DOHH2 (cell line): Measurements from ENCODE around the gene PHB1.
"Not testable (repeated sequence)": the region's sequence is repeated elsewhere in the genome, so short reads cannot be mapped to it uniquely, and the experiment has no call there.

Experiments
- H3F3A ChIP-seq: fragments of 200-600 bp; sonication (generic), shearing (Covaris generic); 2 replicates; pipeline ENCODE4 v1.6.0; 2016; ENCODE audit warnings: antibody characterized with exemption, mild to moderate bottlenecking; ENCODE audit not compliant: control insufficient read depth, insufficient read depth
- H3K27ac ChIP-seq: fragments of 200-600 bp; sonication (generic); 2 replicates; pipeline ENCODE4 v1.5.1; 2014; ENCODE audit warnings: low read depth, mild to moderate bottlenecking, low read length, moderate library complexity
- H3K27me3 ChIP-seq: fragments of 200-600 bp; sonication (generic); 2 replicates; pipeline ENCODE4 v1.6.1; 2014; ENCODE audit warnings: mild to moderate bottlenecking, low read length, mixed read lengths; ENCODE audit not compliant: control insufficient read depth
- H3K36me3 ChIP-seq: fragments of 200-600 bp; sonication (generic); 2 replicates; pipeline ENCODE4 v1.6.1; 2014; ENCODE audit warnings: mild to moderate bottlenecking, low read length, moderate library complexity, mixed read lengths; ENCODE audit not compliant: control insufficient read depth
- H3K4me1 ChIP-seq: fragments of 200-600 bp; sonication (generic); 2 replicates; pipeline ENCODE4 v1.6.1; 2014; ENCODE audit warnings: mild to moderate bottlenecking, low read length, mixed read lengths; ENCODE audit not compliant: control insufficient read depth
- H3K4me2 ChIP-seq: fragments of 200-600 bp; sonication (generic); 2 replicates; pipeline ENCODE4 v1.6.0; 2014; ENCODE audit warnings: mild to moderate bottlenecking, low read length, moderate library complexity
- H3K4me3 ChIP-seq: fragments of 200-600 bp; sonication (generic); 2 replicates; pipeline ENCODE4 v1.5.1; 2014; ENCODE audit warnings: mild to moderate bottlenecking, low read length, mixed read lengths
- H3K79me2 ChIP-seq: fragments of 200-600 bp; sonication (generic); 2 replicates; pipeline ENCODE4 v1.6.1; 2014; ENCODE audit warnings: mild to moderate bottlenecking, low read length, mixed read lengths; ENCODE audit not compliant: control insufficient read depth
- H3K9me2 ChIP-seq: fragments of 200-600 bp; sonication (generic); replicated peaks from 2 replicates; pipeline ENCODE4 v1.6.1; 2014; ENCODE audit warnings: mild to moderate bottlenecking, low read length, mixed read lengths; ENCODE audit not compliant: control insufficient read depth
- H3K9me3 ChIP-seq: fragments of 200-600 bp; sonication (generic); 2 replicates; pipeline ENCODE4 v1.6.1; 2014; ENCODE audit warnings: antibody characterized with exemption, low read length, mixed read lengths; ENCODE audit not compliant: control insufficient read depth, insufficient read depth
- H4K20me1 ChIP-seq: fragments of 200-600 bp; sonication (generic); 2 replicates; pipeline ENCODE4 v1.6.0; 2014; ENCODE audit warnings: low read depth, mild to moderate bottlenecking, antibody characterized with exemption, low read length, moderate library complexity; ENCODE audit not compliant: control insufficient read depth, insufficient read depth
- EZH2phosphoT487 ChIP-seq: fragments of 200-600 bp; sonication (generic); IDR thresholded peaks from 2 replicates; pipeline ENCODE4 v1.6.1; 2017; ENCODE audit warnings: borderline replicate concordance, mild to moderate bottlenecking, antibody characterized with exemption, low read length, moderate library complexity, mixed read lengths
- TF ChIP-seq, protein P1 (sequence below): fragments of 200-600 bp; sonication (generic); IDR thresholded peaks from one replicate; pipeline ENCODE4 v1.5.1; 2014; ENCODE audit warnings: antibody characterized with exemption, mild to moderate bottlenecking, low read depth, low read length; ENCODE audit not compliant: poor library complexity, severe bottlenecking

PHB1 gene

DNA sequence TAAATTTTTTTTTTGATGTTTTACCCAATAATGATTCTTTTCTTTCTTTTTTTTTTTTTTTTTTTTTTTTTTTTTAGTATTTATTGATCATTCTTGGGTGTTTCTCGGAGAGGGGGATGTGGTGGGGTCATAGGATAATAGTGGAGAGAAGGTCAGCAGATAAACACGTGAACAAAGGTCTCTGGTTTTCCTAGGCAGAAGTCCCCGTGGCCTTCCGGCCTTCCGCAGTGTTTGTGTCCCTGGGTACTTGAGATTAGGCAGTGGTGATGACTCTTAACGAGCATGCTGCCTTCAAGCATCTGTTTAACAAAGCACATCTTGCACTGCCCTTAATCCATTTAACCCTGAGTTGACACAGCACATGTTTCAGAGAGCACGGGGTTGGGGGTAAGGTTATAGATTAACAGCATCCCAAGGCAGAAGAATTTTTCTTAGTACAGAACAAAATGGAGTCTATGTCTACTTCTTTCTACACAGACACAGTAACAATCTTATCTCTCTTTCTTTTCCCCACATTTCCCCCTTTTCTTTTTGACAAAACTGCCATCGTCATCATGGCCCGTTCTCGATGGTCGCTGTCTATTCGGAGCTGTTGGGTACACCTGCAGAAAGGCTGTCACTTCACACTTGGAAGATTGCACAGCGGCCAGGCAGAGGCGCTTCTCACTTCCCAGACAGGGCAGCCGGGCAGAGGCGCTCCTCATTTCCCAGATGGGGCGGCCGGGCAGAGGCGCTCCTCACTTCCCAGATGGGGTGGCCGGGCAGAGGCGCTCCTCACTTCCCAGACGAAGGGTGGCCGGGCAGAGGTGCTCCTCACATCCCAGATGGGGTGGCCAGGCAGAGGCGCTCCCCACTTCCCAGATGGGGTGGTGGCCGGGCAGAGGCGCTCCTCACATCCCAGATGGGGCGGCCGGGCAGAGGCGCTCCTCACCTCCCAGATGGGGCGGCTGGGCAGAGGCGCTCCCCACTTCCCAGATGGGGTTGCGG is 4.4 kb upstream of the PHB1 start:
- H3K36me3 ChIP-seq, H3K27me3 ChIP-seq, H3K4me2 ChIP-seq, H3K4me1 ChIP-seq, H3F3A ChIP-seq, H3K4me3 ChIP-seq, H3K9me3 ChIP-seq, H4K20me1 ChIP-seq, H3K27ac ChIP-seq, H3K9me2 ChIP-seq: not testable (repeated sequence)
- H3K79me2 ChIP-seq = peaks cover 11% of the 10 kb centered on the region

DNA sequence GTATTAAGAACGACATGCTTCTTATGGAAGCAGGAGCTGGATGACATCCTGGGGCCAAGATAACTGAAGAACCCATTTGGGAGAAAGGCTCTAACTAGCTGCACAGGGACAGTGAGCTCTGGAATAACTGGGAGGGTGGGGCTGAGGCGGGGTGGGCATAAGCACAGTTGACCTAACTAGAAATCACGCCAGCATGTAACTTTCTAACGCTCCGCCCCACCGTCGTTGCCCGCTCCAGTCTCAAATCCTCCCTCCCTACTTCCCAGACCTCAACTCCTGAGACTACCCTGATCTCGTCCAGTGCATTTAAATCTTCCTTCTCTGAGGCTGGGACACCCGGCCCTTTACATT is 436 bp downstream of the PHB1 start:
- no peak for TF ChIP-seq EZH2phosphoT487
- TF ChIP-seq, protein P1, sequence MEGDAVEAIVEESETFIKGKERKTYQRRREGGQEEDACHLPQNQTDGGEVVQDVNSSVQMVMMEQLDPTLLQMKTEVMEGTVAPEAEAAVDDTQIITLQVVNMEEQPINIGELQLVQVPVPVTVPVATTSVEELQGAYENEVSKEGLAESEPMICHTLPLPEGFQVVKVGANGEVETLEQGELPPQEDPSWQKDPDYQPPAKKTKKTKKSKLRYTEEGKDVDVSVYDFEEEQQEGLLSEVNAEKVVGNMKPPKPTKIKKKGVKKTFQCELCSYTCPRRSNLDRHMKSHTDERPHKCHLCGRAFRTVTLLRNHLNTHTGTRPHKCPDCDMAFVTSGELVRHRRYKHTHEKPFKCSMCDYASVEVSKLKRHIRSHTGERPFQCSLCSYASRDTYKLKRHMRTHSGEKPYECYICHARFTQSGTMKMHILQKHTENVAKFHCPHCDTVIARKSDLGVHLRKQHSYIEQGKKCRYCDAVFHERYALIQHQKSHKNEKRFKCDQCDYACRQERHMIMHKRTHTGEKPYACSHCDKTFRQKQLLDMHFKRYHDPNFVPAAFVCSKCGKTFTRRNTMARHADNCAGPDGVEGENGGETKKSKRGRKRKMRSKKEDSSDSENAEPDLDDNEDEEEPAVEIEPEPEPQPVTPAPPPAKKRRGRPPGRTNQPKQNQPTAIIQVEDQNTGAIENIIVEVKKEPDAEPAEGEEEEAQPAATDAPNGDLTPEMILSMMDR = no peak
- Histone ChIP-seq H3F3A (peaks cover 6% of the 10 kb centered on the region; the same call in 1 of the 2 replicates), H3K79me2 (peaks cover 33% of the 10 kb centered on the region), H3K27ac (no peak overlapping the region), H3K9me3 (no peaks in the 10 kb centered on the region), H3K4me3 (peak overlapping the region; percentile 89), H3K9me2 (no peaks in the 10 kb centered on the region), H3K27me3 (no peaks in the 10 kb centered on the region), H3K36me3 (peaks cover 34% of the 10 kb centered on the region), H4K20me1 (peaks cover 3% of the 10 kb centered on the region; the same call in 1 of the 2 replicates), H3K4me2 (peak overlapping the region; percentile 75), H3K4me1 (peaks cover 14% of the 10 kb centered on the region)

DNA sequence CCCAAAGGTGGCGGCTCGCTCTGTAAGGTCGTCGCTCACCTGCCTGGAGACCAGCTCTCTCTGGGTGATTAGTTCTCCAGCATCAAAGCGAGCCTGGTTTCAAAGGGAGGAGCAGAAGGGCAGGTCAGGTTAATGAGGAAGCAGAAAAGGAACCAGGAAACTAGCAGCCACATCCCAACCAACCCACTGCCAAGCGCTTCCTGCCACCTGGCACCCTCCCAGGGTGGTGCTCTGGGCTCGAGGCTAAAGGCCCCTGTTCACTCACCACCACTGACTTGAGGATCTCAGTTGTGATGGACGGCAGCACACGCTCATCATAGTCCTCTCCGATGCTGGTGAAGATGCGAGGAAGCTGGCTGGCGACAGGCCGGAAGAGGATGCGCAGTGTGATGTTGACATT is 5.6 kb downstream of the PHB1 start:
- peaks cover 20% of the 10 kb centered on the region for H3K4me1 ChIP-seq
- no peak overlapping the region for H3K4me2 ChIP-seq
- H3K27me3 ChIP-seq = no peaks in the 10 kb centered on the region
- no peak overlapping the region for H3K4me3 ChIP-seq
- peaks cover 8% of the 10 kb centered on the region for H3F3A ChIP-seq
- peaks cover 86% of the 10 kb centered on the region for H3K36me3 ChIP-seq
- peaks cover 29% of the 10 kb centered on the region for H3K79me2 ChIP-seq
- peaks cover 8% of the 10 kb centered on the region for H4K20me1 ChIP-seq
- TF ChIP-seq, protein P1 = no peak
- TF ChIP-seq EZH2phosphoT487 = no peak
- no peaks in the 10 kb centered on the region for H3K9me3 ChIP-seq
- no peaks in the 10 kb centered on the region for H3K9me2 ChIP-seq
- no peak overlapping the region for H3K27ac ChIP-seq

DNA sequence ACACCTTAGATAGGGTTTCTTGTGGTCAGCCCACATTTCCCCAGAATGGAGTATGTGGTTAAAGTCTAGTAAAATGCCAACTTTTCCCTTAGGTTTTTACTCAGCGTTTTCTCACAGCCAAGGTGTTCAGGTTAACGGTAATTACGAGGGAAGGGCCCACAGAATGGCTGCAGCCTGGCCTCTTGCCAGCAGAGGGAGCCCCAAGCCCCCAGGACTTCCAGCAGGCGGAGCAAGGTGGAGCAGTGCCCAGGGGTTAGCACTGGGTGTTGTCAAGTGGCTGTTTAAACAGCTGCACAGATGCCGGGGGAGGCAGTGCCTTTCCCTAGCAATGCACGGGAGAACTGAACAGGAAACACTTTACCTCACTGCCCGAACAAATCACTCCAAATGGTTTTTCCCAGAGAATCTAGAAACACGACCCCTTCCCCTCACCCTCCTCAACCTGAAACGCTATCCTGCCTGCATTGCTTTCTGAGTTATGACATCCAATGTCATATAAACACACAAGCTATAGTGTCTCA is 6.6 kb downstream of the PHB1 start:
- Histone ChIP-seq H3F3A (peaks cover 8% of the 10 kb centered on the region), H3K36me3 (peaks cover 92% of the 10 kb centered on the region), H3K79me2 (peaks cover 19% of the 10 kb centered on the region), H3K4me3 (no peak overlapping the region), H4K20me1 (peaks cover 8% of the 10 kb centered on the region), H3K9me2 (no peaks in the 10 kb centered on the region), H3K4me2 (0 out of 2 replicates have a peak overlapping the region, but pooled peaks have one; percentile 4), H3K9me3 (no peaks in the 10 kb centered on the region), H3K27me3 (no peaks in the 10 kb centered on the region), H3K27ac (no peak overlapping the region), H3K4me1 (peaks cover 11% of the 10 kb centered on the region; the same call in 1 of the 2 replicates)
- TF ChIP-seq, protein P1 = peak; percentile 100
- TF ChIP-seq EZH2phosphoT487 = no peak
